Activated CD8-positive, alpha-beta memory T cell treated with anti-CD3 and anti-CD28 coated beads, Interleukin-2, amount 50 U/mL, for 4 hours (primary cell): ENCODE measurements around the gene SASH3.

Experiments used
- DNase-seq: peaks from one replicate; pipeline ENCODE4 v3.0.0-alpha.2; 2020

Gene SASH3

GRCh38 chrX:129818123-129818522 is 38.4 kb downstream of the SASH3 start:
- no peak for DNase-seq

GRCh38 chrX:129823115-129823514 is 43.4 kb downstream of the SASH3 start:
- peak; percentile 54 for DNase-seq

GRCh38 chrX:129823522-129823921 is 43.8 kb downstream of the SASH3 start:
- DNase-seq, result no peak

- DNase-seq, result no peak
These were observed 44.9 kb downstream of the SASH3 start for GRCh38 chrX:129824620-129825019.

- DNase-seq, result no peak
These were observed 46.2 kb downstream of the SASH3 start for GRCh38 chrX:129825746-129826505.

- no peak for DNase-seq
These were observed 50.7 kb downstream of the SASH3 start for GRCh38 chrX:129830494-129830893.

GRCh38 chrX:129831091-129831885 is 51.5 kb downstream of the SASH3 start:
- DNase-seq, result no peak

GRCh38 chrX:129833153-129833990 is 53.6 kb downstream of the SASH3 start:
- DNase-seq, result no peak

- DNase-seq, result no peak
These were observed 57.1 kb downstream of the SASH3 start for GRCh38 chrX:129836827-129837226.

GRCh38 chrX:129840344-129840743 is 60.6 kb downstream of the SASH3 start:
- no peak for DNase-seq

GRCh38 chrX:129842510-129843208 is 62.9 kb downstream of the SASH3 start:
- DNase-seq, result no peak

- no peak for DNase-seq
These were observed 63.4 kb downstream of the SASH3 start for GRCh38 chrX:129843209-129843458.

- peak; percentile 84 for DNase-seq
These were observed 63.9 kb downstream of the SASH3 start, which contains the start of gene ZDHHC9 for GRCh38 chrX:129843459-129844306. ZDHHC9 (minus strand) TSS chrX:129843886; CDS start chrX:129841945, 1,941 bp downstream.
